ENCODE data around the gene CCDC181.

CCDC181 gene

DNA sequence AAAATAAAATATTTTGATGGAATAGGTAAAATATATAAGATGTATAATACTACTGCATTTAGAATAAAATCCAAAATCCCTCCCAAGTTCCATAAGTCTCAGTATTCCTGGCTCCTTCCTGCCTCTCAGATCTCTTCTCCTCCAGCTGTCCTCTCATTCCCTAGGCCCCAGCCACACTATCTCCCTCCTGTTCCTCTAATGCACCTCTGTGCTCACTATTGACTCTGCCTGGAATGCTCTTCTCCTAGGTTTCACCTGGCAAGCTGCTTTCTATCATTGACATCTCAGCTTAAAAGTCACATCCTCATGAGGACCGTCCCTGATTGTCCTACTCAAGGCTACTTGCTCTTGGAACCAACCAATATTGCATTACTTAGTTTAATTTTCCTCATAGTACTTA, 66.9 kb downstream of the CCDC181 start:
- H3K4me3 ChIP-seq (ENCODE audit: low read depth, low read length), result no peak overlapping the region
- TF ChIP-seq, protein P1, sequence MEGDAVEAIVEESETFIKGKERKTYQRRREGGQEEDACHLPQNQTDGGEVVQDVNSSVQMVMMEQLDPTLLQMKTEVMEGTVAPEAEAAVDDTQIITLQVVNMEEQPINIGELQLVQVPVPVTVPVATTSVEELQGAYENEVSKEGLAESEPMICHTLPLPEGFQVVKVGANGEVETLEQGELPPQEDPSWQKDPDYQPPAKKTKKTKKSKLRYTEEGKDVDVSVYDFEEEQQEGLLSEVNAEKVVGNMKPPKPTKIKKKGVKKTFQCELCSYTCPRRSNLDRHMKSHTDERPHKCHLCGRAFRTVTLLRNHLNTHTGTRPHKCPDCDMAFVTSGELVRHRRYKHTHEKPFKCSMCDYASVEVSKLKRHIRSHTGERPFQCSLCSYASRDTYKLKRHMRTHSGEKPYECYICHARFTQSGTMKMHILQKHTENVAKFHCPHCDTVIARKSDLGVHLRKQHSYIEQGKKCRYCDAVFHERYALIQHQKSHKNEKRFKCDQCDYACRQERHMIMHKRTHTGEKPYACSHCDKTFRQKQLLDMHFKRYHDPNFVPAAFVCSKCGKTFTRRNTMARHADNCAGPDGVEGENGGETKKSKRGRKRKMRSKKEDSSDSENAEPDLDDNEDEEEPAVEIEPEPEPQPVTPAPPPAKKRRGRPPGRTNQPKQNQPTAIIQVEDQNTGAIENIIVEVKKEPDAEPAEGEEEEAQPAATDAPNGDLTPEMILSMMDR (IDR thresholded peaks at IDR 0.05; ENCODE audit: low read depth, low read length, missing control alignments), result no peak
- no peak for DNase-seq (ENCODE audit: low read depth)

DNA sequence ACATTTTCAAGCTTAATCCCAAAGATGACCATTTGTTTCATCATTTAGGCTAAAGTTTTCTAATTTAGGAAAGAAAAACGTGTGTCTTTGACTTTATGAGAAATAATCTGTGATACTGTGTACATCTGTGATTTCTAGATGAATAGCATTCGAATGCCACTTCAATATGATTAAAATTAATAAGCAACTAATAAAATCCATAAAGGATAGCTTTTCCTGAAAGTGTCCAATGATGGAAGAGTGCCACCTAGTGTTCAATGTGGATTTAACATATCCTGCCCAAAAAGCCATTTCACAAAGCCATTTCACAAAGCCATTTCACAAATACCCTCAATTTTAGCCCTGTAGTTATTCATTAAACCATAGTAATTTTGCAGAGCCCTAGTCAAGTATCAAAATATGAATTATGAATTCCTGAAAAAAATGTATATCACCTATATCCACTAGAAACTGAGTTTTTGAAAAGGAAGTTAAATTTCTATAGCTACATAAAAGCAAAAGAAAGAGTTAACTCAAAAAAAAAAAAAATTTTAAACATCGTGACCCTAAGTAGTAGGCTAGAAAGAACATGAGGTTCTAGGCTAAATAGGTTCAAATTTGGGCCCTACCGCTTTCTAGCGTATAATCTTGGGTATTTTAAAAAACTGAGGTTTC, 78.8 kb downstream of the CCDC181 start:
- TF ChIP-seq, protein P1 (IDR thresholded peaks at IDR 0.05; ENCODE audit: low read depth, low read length, missing control alignments), result peak; percentile 60
- peak; percentile 19 for DNase-seq (ENCODE audit: low read depth)

DNA sequence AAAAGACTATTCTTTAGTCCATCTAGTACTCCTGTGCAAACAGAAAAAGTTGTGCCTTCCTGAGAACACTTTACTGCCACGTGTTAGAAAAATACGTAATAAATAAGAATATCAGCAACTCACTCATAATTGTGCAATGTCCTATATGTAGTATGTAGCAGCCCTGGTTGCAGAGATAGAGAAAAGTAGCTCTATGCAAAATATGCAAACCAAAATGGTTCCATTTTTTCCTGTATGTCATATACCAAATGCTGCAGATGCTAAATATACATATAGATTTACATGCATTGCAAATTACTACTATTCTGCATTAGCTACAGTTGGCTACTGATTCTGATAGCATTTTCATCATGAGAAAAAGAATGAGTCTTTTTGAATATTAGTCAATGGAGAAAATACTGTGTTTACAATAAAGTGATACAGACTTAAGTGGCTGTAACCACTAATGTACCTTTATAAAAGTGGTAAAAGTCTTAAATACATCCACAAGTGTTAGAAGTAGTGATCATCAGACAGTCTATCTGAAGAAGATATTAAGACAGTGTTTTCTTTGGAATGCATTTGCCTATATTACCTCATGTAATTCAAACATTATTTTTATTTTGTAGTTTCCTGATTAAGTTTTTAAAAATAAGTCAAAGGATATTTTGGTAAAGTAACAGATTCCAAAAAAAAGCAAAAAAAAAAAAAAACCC, 79.4 kb downstream of the CCDC181 start:
- no peak for DNase-seq (ENCODE audit: low read depth)
- H3K4me3 ChIP-seq (ENCODE audit: low read depth, low read length), result no peak overlapping the region
- TF ChIP-seq, protein P1 (IDR thresholded peaks at IDR 0.05; ENCODE audit: low read depth, low read length, missing control alignments), result no peak

More for the DNA sequence above, 78.8 kb downstream of the CCDC181 start:
- no peak overlapping the region for H3K4me3 ChIP-seq (ENCODE audit: low read depth, low read length)

DNA sequence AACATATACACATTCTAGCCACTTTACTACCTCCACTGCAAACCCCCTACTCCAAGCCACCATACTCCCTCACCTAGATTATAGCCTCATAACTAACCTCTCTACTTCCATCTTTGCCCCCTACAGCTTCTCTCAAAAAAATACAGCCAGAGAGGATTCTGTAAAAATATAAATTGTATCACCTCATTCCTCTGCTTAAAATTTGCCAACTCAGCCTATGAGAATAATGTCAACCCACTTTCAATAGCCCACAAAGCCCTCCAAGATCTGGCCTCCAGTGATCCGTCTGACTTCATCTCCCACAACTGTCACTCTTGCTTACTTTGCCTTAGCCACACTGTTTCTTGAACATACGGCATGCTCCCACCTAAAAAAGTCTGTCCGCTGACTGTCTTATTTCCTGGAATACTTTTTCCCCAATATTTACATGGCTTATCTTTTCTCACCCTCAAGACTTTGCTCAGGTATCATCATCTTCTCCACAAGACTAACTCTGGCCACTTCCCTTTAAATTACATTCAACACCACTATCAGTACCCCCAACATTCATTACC, 81.2 kb downstream of the CCDC181 start:
- no peak overlapping the region for H3K4me3 ChIP-seq (ENCODE audit: low read depth, low read length)
- no peak for DNase-seq (ENCODE audit: low read depth)
- TF ChIP-seq, protein P1 (IDR thresholded peaks at IDR 0.05; ENCODE audit: low read depth, low read length, missing control alignments), result no peak

DNA sequence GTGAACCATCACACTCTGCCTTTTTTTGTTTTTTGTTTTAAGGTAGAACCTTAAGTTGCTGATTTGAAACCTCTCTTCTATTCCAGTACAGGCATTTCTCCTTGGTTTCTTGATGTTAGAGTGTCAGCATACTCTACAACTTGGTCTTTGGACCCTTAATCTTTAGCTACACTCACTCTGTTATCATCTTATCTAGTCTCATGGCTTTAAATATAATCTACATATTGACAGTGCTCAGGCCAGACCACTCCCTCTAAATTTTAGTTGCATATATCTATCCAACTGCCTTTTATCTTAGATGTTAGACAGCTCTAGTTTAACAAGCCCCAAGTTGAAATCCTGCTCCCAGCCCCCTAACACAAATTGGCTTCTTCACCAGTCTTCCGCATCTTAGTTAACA, 81.8 kb downstream of the CCDC181 start:
- no peak overlapping the region for H3K4me3 ChIP-seq (ENCODE audit: low read depth, low read length)
- TF ChIP-seq, protein P1 (IDR thresholded peaks at IDR 0.05; ENCODE audit: low read depth, low read length, missing control alignments), result no peak
- no peak for DNase-seq (ENCODE audit: low read depth)

Measured in GM12864 (cell line).